K562 (cell line): ENCODE results near the gene RPUSD1. TPM values are rescaled to one million over a fixed set of nuclear protein-coding genes. Genes with fewer than 3 reads are reported as not detected.
A peak's percentile ranks its signal among the peaks of the same experiment; 100 is the strongest.

Source experiments
- ATF3 ChIP-seq, 2 experiments: fragments of 450-650 bp in 1 of 2; sonication (generic) in 1 of 2; formaldehyde crosslinking in 1 of 2; IDR thresholded peaks in 1 of 2; conservative IDR thresholded peaks in 1 of 2; 2 replicates each; pipeline versions ENCODE4 v1.6.1 to v1.8.1; 2016 to 2023; ENCODE audit warnings: mild to moderate bottlenecking in 2 of 2, moderate library complexity in 2 of 2, inconsistent platforms in 1 of 2, missing genetic modification reagents in 1 of 2
- ESRRA ChIP-seq: fragments of 450-650 bp; IDR thresholded peaks from 2 replicates; pipeline ENCODE4 v1.6.1; 2014; ENCODE audit warnings: low read depth, mild to moderate bottlenecking, moderate library complexity, borderline replicate concordance
- GABPB1 ChIP-seq: sonication (generic); formaldehyde crosslinking; IDR thresholded peaks from 2 replicates; pipeline ENCODE4 v1.8.0; 2022; ENCODE audit warnings: mild to moderate bottlenecking, missing genetic modification reagents
- GATAD2B ChIP-seq: fragments of 450-650 bp; IDR thresholded peaks from 2 replicates; pipeline ENCODE4 v1.6.1; 2017; ENCODE audit warnings: mild to moderate bottlenecking, borderline replicate concordance
- GTF2E2 ChIP-seq: fragments of 200-800 bp; sonication (Bioruptor generic); IDR thresholded peaks from 2 replicates; pipeline ENCODE4 v1.6.1; 2016; ENCODE audit warnings: missing genetic modification characterization, missing compliant biosample characterization
- MNT ChIP-seq, 2 experiments: fragments of 450-650 bp; conservative IDR thresholded peaks; 2 replicates each; pipeline ENCODE4 v1.6.1; 2017; ENCODE audit warnings: mild to moderate bottlenecking in 2 of 2, moderate library complexity in 2 of 2
- NFRKB ChIP-seq: fragments of 450-650 bp; IDR thresholded peaks from 2 replicates; pipeline ENCODE4 v1.6.1; 2016; ENCODE audit warnings: low read depth
- NR1H2 ChIP-seq: sonication (generic); formaldehyde crosslinking; IDR thresholded peaks from 2 replicates; pipeline ENCODE4 v1.4.0; 2020; ENCODE audit warnings: mild to moderate bottlenecking, missing genetic modification reagents
- NR2C2 ChIP-seq, 2 experiments: fragments of 200-800 bp in 1 of 2; sonication (Bioruptor generic) in 1 of 2; sonication (generic) in 1 of 2; formaldehyde crosslinking in 1 of 2; IDR thresholded peaks; 2 replicates each; pipeline versions ENCODE4 v1.6.1 to v1.8.0; 2016 to 2022; ENCODE audit warnings: mild to moderate bottlenecking in 1 of 2, missing compliant biosample characterization in 1 of 2, missing genetic modification characterization in 1 of 2, missing genetic modification reagents in 1 of 2
- PHTF2 ChIP-seq: fragments of 250-450 bp; sonication (Bioruptor Pico); IDR thresholded peaks from 2 replicates; pipeline ENCODE4 v1.5.0; 2021; ENCODE audit warnings: mild to moderate bottlenecking
- PML ChIP-seq: IDR thresholded peaks from 2 replicates; pipeline ENCODE4 v1.6.1; 2012; ENCODE audit warnings: low read length, inconsistent platforms
- PRMT5 ChIP-seq: sonication (generic); formaldehyde crosslinking; IDR thresholded peaks from 2 replicates; pipeline ENCODE4 v1.5.0; 2020; ENCODE audit warnings: missing genetic modification reagents
- PYGO2 ChIP-seq: fragments of 450-650 bp; IDR thresholded peaks from 2 replicates; pipeline ENCODE4 v1.6.1; 2016; ENCODE audit warnings: mild to moderate bottlenecking, missing genetic modification characterization, moderate library complexity, missing compliant biosample characterization
- RB1 ChIP-seq: fragments of 450-650 bp; IDR thresholded peaks from 2 replicates; pipeline ENCODE4 v1.6.1; 2017; ENCODE audit warnings: low read depth, mild to moderate bottlenecking
- SAFB2 ChIP-seq: fragments of 200-400 bp; formaldehyde crosslinking; IDR thresholded peaks from 2 replicates; pipeline ENCODE4 v1.6.1; 2018; ENCODE audit warnings: borderline replicate concordance, low read length, low read depth, moderate library complexity; ENCODE audit not compliant: severe bottlenecking
- SOX6 ChIP-seq: fragments of 450-650 bp; IDR thresholded peaks from 2 replicates; pipeline ENCODE4 v1.6.1; 2014; ENCODE audit warnings: mild to moderate bottlenecking
- SUPT5H ChIP-seq: fragments of 450-650 bp; IDR thresholded peaks from 2 replicates; pipeline ENCODE4 v1.6.1; 2016
- THRA ChIP-seq: fragments of 450-650 bp; IDR thresholded peaks from 2 replicates; pipeline ENCODE4 v1.6.1; 2017; ENCODE audit warnings: mild to moderate bottlenecking, moderate library complexity
- U2AF1 ChIP-seq: fragments of 200-400 bp; formaldehyde crosslinking; optimal IDR thresholded peaks from 2 replicates; pipeline ENCODE3; 2017; ENCODE audit warnings: mild to moderate bottlenecking, low read depth, low read length, moderate library complexity
- XRCC5 ChIP-seq: fragments of 200-400 bp; formaldehyde crosslinking; IDR thresholded peaks from 2 replicates; pipeline ENCODE4 v1.6.1; 2017; ENCODE audit warnings: low read depth, mild to moderate bottlenecking, low read length
- ZBTB17 ChIP-seq: fragments of 450-650 bp; formaldehyde crosslinking; IDR thresholded peaks from 2 replicates; pipeline ENCODE4 v1.4.0; 2020; ENCODE audit warnings: mild to moderate bottlenecking
- ZNF197 ChIP-seq: fragments of 200-800 bp; sonication (Bioruptor generic); IDR thresholded peaks from 2 replicates; pipeline ENCODE4 v1.6.1; 2016; ENCODE audit warnings: low read depth, missing genetic modification characterization, missing compliant biosample characterization
- polyA plus RNA-seq, 8 experiments: library from polyadenylated mRNA; depleted of rRNA in 4 of 8; stranded (reverse) in 5 of 8; unstranded in 3 of 8; fragments of >200 nt; fragmentation: Nextera tagmentation in 2 of 8; fragmentation: Illumina TruSeq in 1 of 8; extraction: Ambion mirVana in 2 of 8; extraction: Trizol in 1 of 8; gene quantifications; 2 replicates each; pipeline versions ENCODE4 v1.2.1 to v1.2.3, GENCODE V29; 2011 to 2014; ENCODE audit warnings: inconsistent platforms in 1 of 8, missing spikeins in 1 of 8
- total RNA-seq, 7 experiments: library from RNA; depleted of rRNA in 6 of 7; stranded (reverse); fragments of >200 nt in 6 of 7; fragmentation: Illumina TruSeq in 2 of 7; extraction: Trizol in 2 of 7; gene quantifications; 2 replicates each; pipeline versions ENCODE4 v1.2.1 to v1.2.3, GENCODE V29; 2011 to 2021; ENCODE audit warnings: low replicate concordance in 1 of 7
- TF ChIP-seq, protein P1 (sequence below): fragments of 250-450 bp; sonication (Bioruptor Pico); IDR thresholded peaks from 2 replicates; pipeline ENCODE4 v1.8.0; 2022; ENCODE audit warnings: inconsistent platforms, mild to moderate bottlenecking, moderate library complexity, borderline replicate concordance

Gene RPUSD1
- total and polyA plus RNA-seq, 9 of the 15 experiments (the other 6 are each of a cell fraction or from before 2014, with no cell fraction given), result 0.45 to 56.6 (median 12.0) TPM

- TF ChIP-seq SAFB2 (no peak), NFRKB (no peak), XRCC5 (peak; percentile 45; the same call in 1 of the 2 replicates), ESRRA (peak; percentile 75), NR1H2 (peak; percentile 10; the same call in 1 of the 2 replicates), PRMT5 (CRISPR knock-in tag) (no peak), NR2C2 (CRISPR knock-in tag; IDR thresholded peaks at IDR 0.05) (peak; percentile 97), NR2C2 (tag; IDR thresholded peaks at IDR 0.05) (peak; percentile 99), GTF2E2 (0 out of 2 replicates have a peak, but pooled peaks have one; percentile 28), GATAD2B (peak; percentile 62; the same call in 1 of the 2 replicates), SOX6 (peak; percentile 53; the same call in 1 of the 2 replicates), U2AF1 (peak; percentile 30), ZNF197 (CRISPR knock-in tag) (no peak), RB1 (peak; percentile 85), GABPB1 (CRISPR knock-in tag) (peak; percentile 98), THRA (no peak), ZBTB17 (CRISPR knock-in tag) (peak; percentile 95), MNT (conservative IDR thresholded peaks at IDR 0.05) (peak; percentile 79 to 82), PML (peak; percentile 59; the same call in 1 of the 2 replicates), PYGO2 (tag) (no peak), PHTF2 (CRISPR knock-in tag) (no peak), ATF3 (IDR thresholded peaks at IDR 0.05) (peak; percentile 88), ATF3 (CRISPR knock-in tag; conservative IDR thresholded peaks at IDR 0.05) (peak; percentile 95), SUPT5H (peak; percentile 88)
- TF ChIP-seq, protein P1, sequence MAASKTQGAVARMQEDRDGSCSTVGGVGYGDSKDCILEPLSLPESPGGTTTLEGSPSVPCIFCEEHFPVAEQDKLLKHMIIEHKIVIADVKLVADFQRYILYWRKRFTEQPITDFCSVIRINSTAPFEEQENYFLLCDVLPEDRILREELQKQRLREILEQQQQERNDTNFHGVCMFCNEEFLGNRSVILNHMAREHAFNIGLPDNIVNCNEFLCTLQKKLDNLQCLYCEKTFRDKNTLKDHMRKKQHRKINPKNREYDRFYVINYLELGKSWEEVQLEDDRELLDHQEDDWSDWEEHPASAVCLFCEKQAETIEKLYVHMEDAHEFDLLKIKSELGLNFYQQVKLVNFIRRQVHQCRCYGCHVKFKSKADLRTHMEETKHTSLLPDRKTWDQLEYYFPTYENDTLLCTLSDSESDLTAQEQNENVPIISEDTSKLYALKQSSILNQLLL, result no peak
These were observed 19.3 kb upstream of the RPUSD1 start (continued) for GRCh38 chr16:807347-808084.
